ENCODE results near the gene HYOU1. TPM values are rescaled to one million over a fixed set of nuclear protein-coding genes. Genes with fewer than 3 reads are reported as not detected.
A peak's percentile ranks its signal among the peaks of the same experiment; 100 is the strongest.
"Not testable (repeated sequence)": the region's sequence is repeated elsewhere in the genome, so short reads cannot be mapped to it uniquely, and the experiment has no call there.

HYOU1 gene
- total RNA-seq, 4 donors from 2014 or later: 43.5 to 94.4 (median 63.7) TPM

DNA sequence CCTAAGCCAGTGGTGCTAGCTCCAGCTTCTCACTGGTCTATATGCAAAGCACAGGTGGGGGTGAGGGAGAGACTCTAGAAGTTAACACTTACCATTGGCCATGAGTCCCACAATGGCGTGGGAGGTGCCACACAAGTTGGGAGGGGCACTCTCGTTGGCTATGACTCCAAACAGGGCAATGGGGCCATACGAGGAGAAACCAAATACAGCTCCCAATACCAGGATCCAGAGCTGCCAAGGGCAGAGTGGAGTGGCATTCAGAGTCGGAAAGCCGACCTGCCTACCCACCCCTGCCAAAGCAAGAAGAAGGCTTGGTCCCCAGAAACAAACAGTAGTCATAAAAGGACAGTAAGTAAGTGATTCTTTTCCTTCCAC lies 31.9 kb downstream of the HYOU1 start:
- DNase-seq (ENCODE audit: low spot score) (no peak), ATAC-seq (ENCODE audit: low FRiP score) (no peak)
- TF ChIP-seq, protein P1, sequence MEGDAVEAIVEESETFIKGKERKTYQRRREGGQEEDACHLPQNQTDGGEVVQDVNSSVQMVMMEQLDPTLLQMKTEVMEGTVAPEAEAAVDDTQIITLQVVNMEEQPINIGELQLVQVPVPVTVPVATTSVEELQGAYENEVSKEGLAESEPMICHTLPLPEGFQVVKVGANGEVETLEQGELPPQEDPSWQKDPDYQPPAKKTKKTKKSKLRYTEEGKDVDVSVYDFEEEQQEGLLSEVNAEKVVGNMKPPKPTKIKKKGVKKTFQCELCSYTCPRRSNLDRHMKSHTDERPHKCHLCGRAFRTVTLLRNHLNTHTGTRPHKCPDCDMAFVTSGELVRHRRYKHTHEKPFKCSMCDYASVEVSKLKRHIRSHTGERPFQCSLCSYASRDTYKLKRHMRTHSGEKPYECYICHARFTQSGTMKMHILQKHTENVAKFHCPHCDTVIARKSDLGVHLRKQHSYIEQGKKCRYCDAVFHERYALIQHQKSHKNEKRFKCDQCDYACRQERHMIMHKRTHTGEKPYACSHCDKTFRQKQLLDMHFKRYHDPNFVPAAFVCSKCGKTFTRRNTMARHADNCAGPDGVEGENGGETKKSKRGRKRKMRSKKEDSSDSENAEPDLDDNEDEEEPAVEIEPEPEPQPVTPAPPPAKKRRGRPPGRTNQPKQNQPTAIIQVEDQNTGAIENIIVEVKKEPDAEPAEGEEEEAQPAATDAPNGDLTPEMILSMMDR (IDR thresholded peaks at IDR 0.05): no peak

DNA sequence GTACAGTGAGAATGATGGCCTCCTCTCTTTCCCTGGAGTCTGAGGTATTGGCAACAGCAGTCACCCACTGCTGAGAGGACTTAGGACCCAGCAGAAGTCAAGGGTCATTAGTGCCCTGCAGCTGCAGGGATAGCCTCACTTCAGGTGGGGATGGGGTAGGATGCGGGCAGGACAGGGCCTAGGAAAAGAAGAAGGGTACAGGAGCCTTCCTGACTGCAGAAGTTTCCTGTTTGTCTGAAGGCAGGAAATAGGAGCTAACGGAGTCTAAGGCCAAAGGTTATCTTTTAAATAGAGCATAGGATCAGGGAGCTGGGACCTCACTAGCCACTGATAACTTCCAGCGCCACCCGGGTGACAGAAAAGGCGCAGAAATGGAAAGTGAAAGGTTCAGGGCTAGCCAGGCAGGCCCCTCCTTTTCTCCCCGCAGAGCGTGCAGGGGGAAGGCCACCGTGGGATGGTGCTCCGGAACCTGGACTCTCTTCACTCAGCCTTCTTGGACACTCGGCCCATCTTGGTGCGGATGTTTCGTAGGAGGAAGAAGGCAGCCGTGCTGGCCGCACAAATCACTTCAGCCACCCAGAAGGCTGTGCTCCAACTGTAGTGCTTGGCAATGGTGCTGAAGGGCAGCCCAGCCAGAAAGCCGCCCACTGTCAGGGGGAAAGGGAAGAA lies 32.4 kb downstream of the HYOU1 start:
- TF ChIP-seq, protein P1 (IDR thresholded peaks at IDR 0.05): no peak
- no peak for ATAC-seq (ENCODE audit: low FRiP score)
- no peak for DNase-seq (ENCODE audit: low spot score)

- TF ChIP-seq, protein P1 (IDR thresholded peaks at IDR 0.05): no peak
- ATAC-seq (ENCODE audit: low FRiP score) (no peak), DNase-seq (ENCODE audit: low spot score) (no peak)
Observed at GRCh38 chr11:119023741-119024140, 33.3 kb downstream of the HYOU1 start.

- TF ChIP-seq, protein P1 (IDR thresholded peaks at IDR 0.05): no peak
- ATAC-seq (ENCODE audit: low FRiP score) (no peak), DNase-seq (ENCODE audit: low spot score) (no peak)
Observed at GRCh38 chr11:119021631-119022030, 35.4 kb downstream of the HYOU1 start.

DNA sequence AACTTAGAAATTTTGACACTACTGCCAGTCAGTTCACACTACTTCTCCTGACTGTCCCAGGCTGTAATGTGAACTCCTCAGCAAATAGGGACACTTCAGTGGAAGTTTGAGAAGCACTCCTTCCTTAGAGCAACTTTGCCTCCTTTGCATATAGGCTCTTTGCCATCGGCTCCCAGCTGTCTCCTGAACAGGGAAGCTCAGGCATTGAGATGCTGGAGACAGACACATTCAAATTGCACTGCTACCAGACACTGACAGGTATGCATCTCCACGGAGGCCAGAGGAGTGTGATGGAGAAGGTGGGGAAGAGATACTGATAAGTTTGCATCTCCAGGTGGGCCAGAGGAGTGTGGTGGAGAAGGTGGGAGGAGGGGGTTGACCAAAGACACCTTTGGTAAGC lies 37.0 kb downstream of the HYOU1 start:
- DNase-seq (ENCODE audit: low spot score): no peak
- TF ChIP-seq, protein P1 (IDR thresholded peaks at IDR 0.05): no peak

GRCh38 chr11:119018074-119018938 lies 38.7 kb downstream of the HYOU1 start, which contains the start of the genes RPS25 and TRAPPC4:
Gene RPS25 (minus strand): TSS chr11:119018343. CDS start chr11:119018284, 59 bp downstream.
Gene TRAPPC4 (plus strand): TSS chr11:119018766. CDS start chr11:119018796, 30 bp downstream.
- peak; percentile 87 for DNase-seq (ENCODE audit: low spot score)
- ATAC-seq (ENCODE audit: low FRiP score): peak; percentile 95
- TF ChIP-seq, protein P1 (IDR thresholded peaks at IDR 0.05): no peak

More for the DNA sequence above, 37.0 kb downstream of the HYOU1 start:
- no peak for ATAC-seq (ENCODE audit: low FRiP score)

DNA sequence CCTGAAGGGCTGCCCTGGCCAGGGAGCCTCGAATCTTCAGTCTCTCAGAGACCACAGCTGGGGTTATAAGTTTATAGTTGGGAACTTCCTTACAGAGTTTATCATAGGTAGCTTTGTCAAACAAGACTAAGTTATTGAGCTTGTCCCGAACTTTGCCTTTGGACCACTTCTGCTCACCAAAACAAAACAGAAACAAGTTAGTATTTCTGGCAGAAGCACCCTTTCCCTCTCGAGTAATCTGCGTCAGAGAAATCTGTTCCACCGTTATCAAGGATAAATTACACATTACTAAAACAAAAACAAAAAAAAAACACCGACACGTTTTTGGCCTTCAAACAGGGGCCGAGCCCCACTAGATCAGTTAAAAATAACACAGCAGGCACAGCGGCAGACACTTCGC lies 39.6 kb downstream of the HYOU1 start:
- ATAC-seq (ENCODE audit: low FRiP score); DNase-seq (ENCODE audit: low spot score): not testable (repeated sequence)
